Fibroblast of mammary gland (primary cell): Measurements from ENCODE around the gene IL24.
A peak's percentile ranks its signal among the peaks of the same experiment; 100 is the strongest.

Experiments used
- DNase-seq: peaks from one replicate; pipeline ENCODE4 v3.0.0-alpha.2; 2010; ENCODE audit warnings: low read depth
- H3K4me3 ChIP-seq: 2 replicates; pipeline ENCODE4 v1.5.1; 2011; ENCODE audit warnings: low read depth, mild to moderate bottlenecking, low read length, moderate library complexity; ENCODE audit not compliant: control insufficient read depth
- TF ChIP-seq, protein P1 (sequence below): conservative IDR thresholded peaks from 2 replicates; pipeline ENCODE4 v1.5.1; 2011; ENCODE audit warnings: low read depth, low read length, inconsistent platforms; ENCODE audit not compliant: control insufficient read depth, insufficient read depth

IL24 gene

DNA sequence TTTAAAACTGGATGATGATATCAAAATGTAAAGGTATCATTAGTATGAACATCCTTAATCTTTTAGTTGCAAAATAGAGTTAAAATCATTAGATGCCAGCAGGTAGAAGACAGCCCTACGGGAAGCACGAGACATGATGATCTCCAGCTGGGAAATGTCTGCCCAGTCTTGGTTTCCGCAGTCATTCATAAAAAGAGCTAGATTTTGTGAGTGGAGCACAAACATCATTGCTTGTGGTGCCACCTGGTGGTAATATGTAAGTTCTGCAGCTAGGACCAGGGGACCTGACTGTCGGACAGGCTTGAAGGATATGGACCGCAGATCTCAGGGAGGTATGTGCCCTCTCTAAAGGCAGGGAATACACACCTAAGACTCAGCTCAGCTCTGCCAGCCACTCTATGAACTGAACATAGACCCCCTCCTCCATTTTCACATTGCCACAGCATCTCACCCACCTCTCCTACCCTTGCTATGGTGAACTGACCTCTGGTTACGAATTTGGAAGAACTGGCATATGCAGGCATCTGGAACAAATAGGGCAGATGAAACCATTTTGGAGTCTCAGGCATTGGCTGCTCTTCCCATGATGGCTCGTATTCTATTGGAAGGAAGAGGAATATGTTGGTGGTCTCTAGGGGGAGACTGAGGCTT lies 15.3 kb downstream of the IL24 start:
- DNase-seq = peak; percentile 79
- no peak overlapping the region for H3K4me3 ChIP-seq
- TF ChIP-seq, protein P1, sequence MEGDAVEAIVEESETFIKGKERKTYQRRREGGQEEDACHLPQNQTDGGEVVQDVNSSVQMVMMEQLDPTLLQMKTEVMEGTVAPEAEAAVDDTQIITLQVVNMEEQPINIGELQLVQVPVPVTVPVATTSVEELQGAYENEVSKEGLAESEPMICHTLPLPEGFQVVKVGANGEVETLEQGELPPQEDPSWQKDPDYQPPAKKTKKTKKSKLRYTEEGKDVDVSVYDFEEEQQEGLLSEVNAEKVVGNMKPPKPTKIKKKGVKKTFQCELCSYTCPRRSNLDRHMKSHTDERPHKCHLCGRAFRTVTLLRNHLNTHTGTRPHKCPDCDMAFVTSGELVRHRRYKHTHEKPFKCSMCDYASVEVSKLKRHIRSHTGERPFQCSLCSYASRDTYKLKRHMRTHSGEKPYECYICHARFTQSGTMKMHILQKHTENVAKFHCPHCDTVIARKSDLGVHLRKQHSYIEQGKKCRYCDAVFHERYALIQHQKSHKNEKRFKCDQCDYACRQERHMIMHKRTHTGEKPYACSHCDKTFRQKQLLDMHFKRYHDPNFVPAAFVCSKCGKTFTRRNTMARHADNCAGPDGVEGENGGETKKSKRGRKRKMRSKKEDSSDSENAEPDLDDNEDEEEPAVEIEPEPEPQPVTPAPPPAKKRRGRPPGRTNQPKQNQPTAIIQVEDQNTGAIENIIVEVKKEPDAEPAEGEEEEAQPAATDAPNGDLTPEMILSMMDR = peak; percentile 80

DNA sequence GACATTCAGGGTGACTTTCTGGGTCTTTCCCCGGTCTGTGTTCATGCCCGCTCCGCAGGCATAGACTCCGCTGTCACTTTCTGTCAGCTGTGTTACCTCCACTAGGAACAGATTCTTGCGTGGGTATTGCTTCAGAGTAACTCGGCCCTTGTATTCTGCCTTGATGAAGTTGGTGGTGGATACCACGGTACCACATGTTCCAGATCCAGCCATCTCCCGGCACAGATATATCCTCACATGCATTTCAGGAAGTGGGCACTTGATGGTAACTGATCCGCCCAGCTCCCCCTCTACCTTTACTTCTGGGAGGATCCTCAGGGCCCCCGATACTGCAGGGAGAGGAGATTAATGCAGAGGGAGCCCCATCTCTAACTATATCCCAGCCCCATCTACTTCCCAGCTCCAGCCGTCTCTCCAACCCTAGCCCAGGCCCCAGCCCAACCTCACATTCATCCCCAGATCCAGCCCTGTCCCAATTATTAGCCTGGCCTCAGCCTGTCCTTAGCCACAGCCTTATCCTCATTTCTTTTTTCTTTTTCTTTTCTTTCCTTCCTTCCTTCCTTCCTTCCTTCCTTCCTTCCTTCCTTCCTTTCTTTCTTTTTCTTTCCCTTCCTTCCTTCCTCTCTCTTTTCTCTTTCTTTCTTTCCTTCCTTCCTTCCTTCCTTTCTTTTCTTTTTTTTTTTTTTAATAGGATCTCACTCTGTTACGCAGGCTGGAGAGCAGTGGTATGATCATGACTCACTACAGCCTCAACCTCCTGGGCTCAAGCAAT lies 16.7 kb downstream of the IL24 start:
- no peak overlapping the region for H3K4me3 ChIP-seq
- TF ChIP-seq, protein P1 = no peak
- DNase-seq = no peak

DNA sequence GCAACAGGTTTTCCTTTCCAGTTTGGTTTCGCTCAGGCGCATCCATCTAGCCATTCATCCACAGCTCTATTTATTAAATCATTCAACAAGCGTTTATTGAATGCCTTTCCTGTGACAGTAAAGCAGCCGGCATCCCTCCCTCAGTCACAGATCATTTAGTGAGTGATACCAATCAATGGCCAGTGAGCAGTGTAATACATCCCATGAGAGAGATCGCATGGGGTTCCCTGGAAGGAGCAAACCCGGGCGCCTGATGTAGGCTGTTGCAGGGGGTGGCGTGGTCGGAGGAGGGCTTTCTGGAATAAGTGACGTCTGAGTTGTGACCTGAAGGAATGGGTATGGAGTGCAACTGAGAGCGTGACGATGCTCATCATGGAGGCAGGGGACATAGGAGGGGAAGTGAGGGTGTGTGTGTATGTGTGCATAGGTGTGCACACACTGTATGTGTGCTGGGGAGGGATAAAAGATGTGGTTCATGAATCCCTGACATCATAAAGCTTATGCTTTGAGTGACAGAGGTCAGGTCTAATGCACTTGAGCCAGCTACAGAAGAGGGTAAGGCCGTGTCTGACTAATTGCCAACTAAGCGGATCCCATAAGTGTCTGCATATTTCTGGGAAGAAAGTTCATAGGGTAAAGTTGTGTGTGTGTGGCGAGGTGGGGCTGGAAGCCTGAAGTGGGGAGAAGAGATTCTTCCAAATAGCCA lies 17.9 kb downstream of the IL24 start:
- TF ChIP-seq, protein P1 = no peak
- H3K4me3 ChIP-seq = no peak overlapping the region
- DNase-seq = no peak

DNA sequence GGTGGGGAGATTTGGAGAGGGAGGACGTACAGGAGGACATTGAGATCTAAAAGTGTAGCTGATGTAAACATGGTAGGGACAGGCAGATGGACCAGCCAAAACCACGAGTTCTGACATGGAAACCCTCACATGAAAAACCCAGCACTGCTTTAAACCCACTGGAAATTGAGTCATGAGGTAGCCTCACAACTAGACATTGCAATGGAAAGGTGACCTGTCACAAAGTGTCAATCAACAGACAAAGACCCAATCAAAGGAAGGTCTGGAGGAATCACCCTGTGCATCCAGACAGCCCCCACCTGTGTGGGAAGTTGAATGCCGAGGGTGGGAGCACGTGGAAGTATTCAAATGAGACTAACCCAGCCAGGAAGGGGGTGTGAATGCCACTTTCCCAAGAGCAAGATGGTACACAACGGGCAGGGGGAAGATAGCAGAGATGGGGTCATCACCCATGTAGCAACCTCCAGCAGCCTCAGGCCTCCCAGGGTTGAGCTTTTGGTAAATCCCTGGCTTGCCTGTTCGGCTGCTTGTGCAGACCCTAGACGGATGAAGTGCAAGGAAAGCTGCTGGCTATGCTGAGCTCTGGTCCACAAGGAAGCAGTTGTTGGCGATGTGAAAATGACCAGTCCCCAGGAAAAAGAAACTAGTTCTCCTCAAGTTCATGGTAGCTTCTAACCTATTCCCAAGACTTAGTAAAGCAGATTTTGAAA lies 18.9 kb downstream of the IL24 start:
- TF ChIP-seq, protein P1 = no peak
- H3K4me3 ChIP-seq = no peak overlapping the region
- no peak for DNase-seq

DNA sequence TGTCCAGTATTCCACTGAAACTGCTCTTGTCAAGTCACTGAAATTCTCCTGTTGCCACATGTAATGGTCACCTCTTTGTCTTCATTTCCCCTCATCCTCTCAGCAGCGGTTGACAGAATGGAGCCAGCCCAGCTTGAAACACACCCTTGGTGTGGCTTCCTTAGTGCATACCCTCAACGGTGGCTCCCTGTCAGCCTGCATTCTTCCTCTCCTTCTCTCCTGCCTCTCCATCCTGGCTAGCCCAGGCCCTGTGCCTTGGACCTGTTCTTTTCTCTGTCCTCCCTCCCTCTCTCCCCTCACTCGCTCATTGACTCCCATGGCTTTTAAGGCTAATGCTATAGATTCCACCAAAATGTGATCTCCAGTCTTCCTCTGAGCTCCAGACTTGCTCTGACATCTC lies 20.8 kb downstream of the IL24 start:
- TF ChIP-seq, protein P1 = no peak
- no peak overlapping the region for H3K4me3 ChIP-seq
- no peak for DNase-seq

DNA sequence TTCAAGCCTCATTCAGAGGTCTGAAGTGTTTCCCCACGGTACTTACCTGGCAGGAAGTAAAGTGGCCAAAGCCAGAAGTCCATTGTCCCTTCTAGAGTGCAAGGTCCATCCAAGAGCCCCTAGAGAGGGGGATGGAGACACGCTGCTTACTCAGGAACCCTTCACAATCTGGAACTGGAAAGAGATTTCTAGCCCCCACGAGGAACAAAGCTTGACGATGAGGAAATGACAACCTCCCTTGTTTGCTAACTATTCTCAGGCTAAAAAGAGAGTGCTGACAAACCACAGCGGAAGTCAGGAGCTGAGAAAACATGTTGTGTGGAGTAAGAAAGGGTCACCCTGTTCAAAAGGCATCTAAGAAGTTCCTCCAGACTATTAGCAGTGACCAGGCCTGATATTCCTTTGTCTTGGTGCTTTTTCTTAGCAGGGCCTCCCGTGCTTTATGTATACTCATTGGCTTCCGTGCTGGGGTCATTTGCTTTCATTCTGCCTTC lies 24.6 kb downstream of the IL24 start, which contains the start of gene FCMR:
Gene FCMR (minus strand): TSS at position 170 of the 494 bp plus-strand sequence. CDS start 87 bp downstream, at position 83.
- TF ChIP-seq, protein P1 = no peak
- DNase-seq = no peak
- no peak within 1 kb of the TSS for H3K4me3 ChIP-seq
